Measurements from ENCODE around the gene ATP6V1C2.
"Not testable (repeated sequence)": the region's sequence is repeated elsewhere in the genome, so short reads cannot be mapped to it uniquely, and the experiment has no call there.

The ATP6V1C2 gene

GRCh38 chr2:10771786-10772185 lies 50.4 kb downstream of the ATP6V1C2 start:
- no peak for DNase-seq

GRCh38 chr2:10772201-10772867 lies 50.9 kb downstream of the ATP6V1C2 start:
- no peak for DNase-seq

- no peak for DNase-seq
These were observed 51.4 kb downstream of the ATP6V1C2 start for GRCh38 chr2:10772868-10773215.

- no peak for DNase-seq
These were observed 52.5 kb downstream of the ATP6V1C2 start for GRCh38 chr2:10773821-10774341.

- no peak for DNase-seq
These were observed 53.0 kb downstream of the ATP6V1C2 start for GRCh38 chr2:10774394-10774793.

- no peak for DNase-seq
These were observed 53.8 kb downstream of the ATP6V1C2 start for GRCh38 chr2:10775021-10775780.

- no peak for DNase-seq
These were observed 54.4 kb downstream of the ATP6V1C2 start for GRCh38 chr2:10775831-10776230.

- no peak for DNase-seq
These were observed 55.0 kb downstream of the ATP6V1C2 start for GRCh38 chr2:10776231-10776977.

- DNase-seq: no peak
These were observed 55.8 kb downstream of the ATP6V1C2 start for GRCh38 chr2:10777111-10777841.

GRCh38 chr2:10777842-10778723 lies 56.7 kb downstream of the ATP6V1C2 start:
- DNase-seq: no peak

GRCh38 chr2:10778724-10779115 lies 57.3 kb downstream of the ATP6V1C2 start:
- no peak for DNase-seq

GRCh38 chr2:10779776-10780490 lies 58.5 kb downstream of the ATP6V1C2 start:
- no peak for DNase-seq

GRCh38 chr2:10780491-10780820 lies 59.0 kb downstream of the ATP6V1C2 start:
- no peak for DNase-seq

- not testable (repeated sequence) for DNase-seq
These were observed 59.4 kb downstream of the ATP6V1C2 start for GRCh38 chr2:10780821-10781220.

- DNase-seq: no peak
These were observed 60.3 kb downstream of the ATP6V1C2 start for GRCh38 chr2:10781746-10782145.

GRCh38 chr2:10783421-10783820 lies 62.0 kb downstream of the ATP6V1C2 start:
- DNase-seq: no peak

- DNase-seq: no peak
These were observed 63.3 kb downstream of the ATP6V1C2 start for GRCh38 chr2:10784719-10785118.

GRCh38 chr2:10785260-10785659 lies 63.8 kb downstream of the ATP6V1C2 start:
- DNase-seq: no peak

- DNase-seq: no peak
These were observed 65.0 kb downstream of the ATP6V1C2 start for GRCh38 chr2:10786240-10786982.

- DNase-seq: no peak
These were observed 65.9 kb downstream of the ATP6V1C2 start for GRCh38 chr2:10787176-10787968.

All from NCI-H1048 (cell line).